Hepatocyte (in vitro differentiated cells): ENCODE results near the gene SFXN5. TPM values are rescaled to one million over a fixed set of nuclear protein-coding genes. Genes with fewer than 3 reads are reported as not detected.

ENCODE experiments used
- DNase-seq: peaks from one replicate; pipeline ENCODE4 v3.0.0-alpha.2; 2016; ENCODE audit warnings: low spot score
- H2AFZ ChIP-seq: fragments of 200-600 bp; sonication (generic); 2 replicates; pipeline ENCODE4 v1.6.0; 2016; ENCODE audit warnings: antibody characterized with exemption, mild to moderate bottlenecking
- H3K27ac ChIP-seq: fragments of 200-600 bp; sonication (generic); 2 replicates; pipeline ENCODE4 v1.5.1; 2016; ENCODE audit warnings: mild to moderate bottlenecking
- H3K27me3 ChIP-seq: fragments of 200-600 bp; sonication (generic); 2 replicates; pipeline ENCODE4 v1.6.1; 2016
- H3K36me3 ChIP-seq: fragments of 200-600 bp; sonication (generic); replicated peaks from 2 replicates; pipeline ENCODE4 v1.5.1; 2016; ENCODE audit warnings: low read depth; ENCODE audit not compliant: insufficient read depth
- H3K4me1 ChIP-seq: fragments of 200-600 bp; sonication (generic); 2 replicates; pipeline ENCODE4 v1.5.1; 2016; ENCODE audit warnings: mild to moderate bottlenecking, moderate library complexity; ENCODE audit not compliant: insufficient read depth
- H3K4me2 ChIP-seq: fragments of 200-600 bp; sonication (generic); 2 replicates; pipeline ENCODE4 v1.6.0; 2016
- H3K4me3 ChIP-seq: fragments of 200-600 bp; sonication (generic); 2 replicates; pipeline ENCODE4 v1.5.1; 2016; ENCODE audit warnings: mild to moderate bottlenecking
- H3K79me2 ChIP-seq: fragments of 200-600 bp; sonication (generic); 2 replicates; pipeline ENCODE4 v1.6.0; 2017; ENCODE audit warnings: mild to moderate bottlenecking
- H3K9me2 ChIP-seq: fragments of 200-600 bp; sonication (generic); replicated peaks from 2 replicates; pipeline ENCODE4 v1.6.0; 2017; ENCODE audit warnings: mild to moderate bottlenecking; ENCODE audit not compliant: insufficient read depth
- H3K9me3 ChIP-seq: fragments of 200-600 bp; sonication (generic); 2 replicates; pipeline ENCODE4 v1.5.1; 2016; ENCODE audit warnings: low read depth, mild to moderate bottlenecking
- H4K20me1 ChIP-seq: fragments of 200-600 bp; sonication (generic); 2 replicates; pipeline ENCODE4 v1.6.0; 2016; ENCODE audit warnings: mild to moderate bottlenecking; ENCODE audit not compliant: insufficient read depth, poor library complexity, severe bottlenecking
- EZH2 ChIP-seq: fragments of 200-600 bp; sonication (generic); IDR thresholded peaks from 2 replicates; pipeline ENCODE4 v1.6.1; 2016; ENCODE audit warnings: antibody characterized with exemption, mild to moderate bottlenecking, borderline replicate concordance
- EZH2phosphoT487 ChIP-seq: fragments of 200-600 bp; sonication (generic); IDR thresholded peaks from one replicate; pipeline ENCODE4 v1.6.1; 2018; ENCODE audit warnings: antibody characterized with exemption, mild to moderate bottlenecking, low read depth, moderate library complexity; ENCODE audit not compliant: unreplicated experiment, severe bottlenecking
- WGBS: methylation state at CpG from one replicate; pipeline ENCODE4 v1.1.6; 2016; ENCODE audit warnings: low lambda C conversion rate; ENCODE audit errors: missing lambda C conversion rate; 5-methylcytosine and 5-hydroxymethylcytosine counted together
- polyA plus RNA-seq: library from polyadenylated mRNA; unstranded; fragments of >200 nt; fragmentation: Nextera tagmentation; extraction: Ambion mirVana; gene quantifications from 2 replicates; pipeline ENCODE4 v1.2.1, GENCODE V29; 2016
- total RNA-seq: library from RNA; depleted of rRNA; stranded (reverse); fragments of >200 nt; gene quantifications from 2 replicates; pipeline ENCODE4 v1.2.3, GENCODE V29; 2014
- TF ChIP-seq, protein P1 (sequence below): fragments of 200-600 bp; sonication (generic); IDR thresholded peaks from 2 replicates; pipeline ENCODE4 v1.5.1; 2016; ENCODE audit warnings: antibody characterized with exemption, mild to moderate bottlenecking; ENCODE audit not compliant: poor library complexity

The SFXN5 gene
- total and polyA plus RNA-seq, 2 experiments from 2014 or later = 25.8 to 34.6 TPM

DNA sequence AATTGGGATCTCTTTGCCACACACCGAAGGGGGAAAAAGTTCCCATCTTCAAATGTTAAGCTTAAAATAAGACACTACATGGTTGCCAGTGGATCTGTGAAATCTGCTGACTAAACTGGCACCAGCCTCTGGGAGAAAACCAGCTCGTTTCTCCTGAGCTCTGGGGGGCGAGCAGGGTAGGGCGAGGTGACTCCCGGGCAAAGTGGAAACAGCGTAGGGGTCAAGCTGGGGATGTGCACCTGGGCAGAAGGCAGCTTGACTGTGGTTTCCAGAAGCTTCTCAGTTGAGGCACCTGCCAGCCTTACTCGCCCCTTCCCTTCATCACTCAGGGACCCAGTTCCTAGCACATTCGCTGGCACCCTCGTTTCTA is 62.8 kb downstream of the SFXN5 start:
- WGBS = 97% methylated on average over 9 of the region's 9 CpGs

DNA sequence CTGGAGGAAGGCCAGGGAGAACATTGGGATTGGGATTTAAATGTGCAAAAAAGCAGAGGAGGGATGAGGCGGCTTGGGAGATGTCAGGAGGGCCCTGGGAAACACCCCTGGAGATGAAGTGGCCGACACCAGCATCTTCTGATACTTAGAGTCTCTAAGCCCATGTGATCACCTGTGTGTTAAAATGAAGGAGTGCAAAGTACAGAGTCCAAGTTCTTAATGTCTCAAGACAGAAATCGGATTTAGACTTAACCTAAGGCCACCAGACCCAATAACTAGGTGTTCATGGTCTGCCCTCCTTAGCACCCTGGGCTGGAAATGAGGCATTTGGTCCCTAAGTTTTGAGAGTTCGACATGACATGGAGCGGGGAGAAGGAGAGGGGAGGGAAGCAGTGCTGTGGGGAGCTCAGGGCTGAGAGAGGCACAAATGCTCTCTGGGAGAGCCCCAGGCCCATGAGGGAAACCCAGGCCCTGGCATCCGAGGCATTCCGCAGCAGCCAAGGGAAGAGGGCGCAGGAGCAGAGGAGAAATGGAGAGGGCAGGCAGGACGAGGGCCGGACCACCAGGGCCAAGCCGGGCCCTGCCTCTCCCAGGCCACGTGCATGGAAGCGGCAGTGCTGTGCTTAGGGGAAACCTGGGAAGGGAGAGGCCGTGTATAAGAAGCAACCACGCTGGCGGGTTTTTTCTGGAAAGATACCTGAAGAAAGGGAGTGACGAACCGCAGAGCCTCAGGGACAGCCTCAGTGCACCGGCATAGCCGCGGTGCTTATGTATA is 63.3 kb downstream of the SFXN5 start:
- TF ChIP-seq, protein P1, sequence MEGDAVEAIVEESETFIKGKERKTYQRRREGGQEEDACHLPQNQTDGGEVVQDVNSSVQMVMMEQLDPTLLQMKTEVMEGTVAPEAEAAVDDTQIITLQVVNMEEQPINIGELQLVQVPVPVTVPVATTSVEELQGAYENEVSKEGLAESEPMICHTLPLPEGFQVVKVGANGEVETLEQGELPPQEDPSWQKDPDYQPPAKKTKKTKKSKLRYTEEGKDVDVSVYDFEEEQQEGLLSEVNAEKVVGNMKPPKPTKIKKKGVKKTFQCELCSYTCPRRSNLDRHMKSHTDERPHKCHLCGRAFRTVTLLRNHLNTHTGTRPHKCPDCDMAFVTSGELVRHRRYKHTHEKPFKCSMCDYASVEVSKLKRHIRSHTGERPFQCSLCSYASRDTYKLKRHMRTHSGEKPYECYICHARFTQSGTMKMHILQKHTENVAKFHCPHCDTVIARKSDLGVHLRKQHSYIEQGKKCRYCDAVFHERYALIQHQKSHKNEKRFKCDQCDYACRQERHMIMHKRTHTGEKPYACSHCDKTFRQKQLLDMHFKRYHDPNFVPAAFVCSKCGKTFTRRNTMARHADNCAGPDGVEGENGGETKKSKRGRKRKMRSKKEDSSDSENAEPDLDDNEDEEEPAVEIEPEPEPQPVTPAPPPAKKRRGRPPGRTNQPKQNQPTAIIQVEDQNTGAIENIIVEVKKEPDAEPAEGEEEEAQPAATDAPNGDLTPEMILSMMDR = no peak
- TF ChIP-seq EZH2 (no peak), EZH2phosphoT487 (no peak)
- 97% methylated on average over 21 of the region's 21 CpGs for WGBS
- DNase-seq = peak; percentile 18

More for the DNA sequence above, 62.8 kb downstream of the SFXN5 start:
- Histone ChIP-seq H2AFZ (no peak overlapping the region), H3K36me3 (no peaks in the 10 kb centered on the region), H3K4me3 (no peak overlapping the region), H3K4me1 (no peaks in the 10 kb centered on the region), H4K20me1 (no peaks in the 10 kb centered on the region), H3K9me2 (no peaks in the 10 kb centered on the region), H3K4me2 (no peak overlapping the region), H3K79me2 (no peaks in the 10 kb centered on the region), H3K9me3 (no peaks in the 10 kb centered on the region), H3K27ac (no peak overlapping the region), H3K27me3 (no peaks in the 10 kb centered on the region)
- peak; percentile 3 for DNase-seq
- TF ChIP-seq, protein P1 = no peak
- no peak for TF ChIP-seq EZH2

DNA sequence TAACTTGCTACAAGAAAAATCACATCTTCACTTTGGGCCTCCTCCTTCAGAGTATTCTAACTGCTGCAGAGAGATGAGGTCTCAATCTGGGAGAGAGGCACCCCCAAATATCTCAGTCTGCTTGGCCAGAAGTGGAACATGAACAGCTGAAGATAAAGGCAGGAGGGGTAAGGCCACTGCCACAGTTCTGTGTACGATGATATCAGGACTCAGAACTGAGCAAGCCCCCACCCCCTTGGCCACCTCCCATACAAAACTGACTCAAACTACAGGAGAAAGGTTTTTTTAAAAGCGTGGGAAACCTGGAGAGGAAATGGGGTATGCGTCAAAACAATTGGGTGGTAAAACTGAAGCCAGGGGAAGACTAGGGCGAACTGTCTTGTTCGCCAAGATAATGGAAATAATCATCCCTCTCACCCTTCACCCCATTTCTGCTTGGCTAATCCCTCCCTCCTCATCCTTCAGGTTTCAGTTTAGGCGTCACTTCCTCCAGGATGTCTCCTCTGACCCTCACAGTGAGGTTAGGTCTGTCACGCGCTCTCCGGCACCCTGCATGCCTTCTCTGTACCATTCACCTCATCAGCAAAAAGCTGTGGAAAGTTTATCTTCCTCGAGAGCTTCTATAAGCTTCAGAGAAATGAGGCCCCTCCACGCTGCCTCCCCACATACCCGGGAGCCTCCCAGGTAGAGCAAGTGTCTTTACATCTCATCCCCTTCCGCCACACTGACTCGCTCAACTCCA is 64.4 kb downstream of the SFXN5 start:
- peak; percentile 1 for DNase-seq
- Histone ChIP-seq H3K4me2 (no peak overlapping the region), H3K4me3 (no peak overlapping the region), H3K27ac (no peak overlapping the region), H2AFZ (no peak overlapping the region), H3K9me2 (no peaks in the 10 kb centered on the region), H3K36me3 (no peaks in the 10 kb centered on the region), H4K20me1 (no peaks in the 10 kb centered on the region), H3K9me3 (no peaks in the 10 kb centered on the region), H3K4me1 (no peaks in the 10 kb centered on the region), H3K27me3 (no peaks in the 10 kb centered on the region), H3K79me2 (no peaks in the 10 kb centered on the region)
- TF ChIP-seq EZH2phosphoT487 (no peak), EZH2 (no peak)
- TF ChIP-seq, protein P1 = no peak
- WGBS = 96% methylated on average over 14 of the region's 14 CpGs

More for the DNA sequence above, 63.3 kb downstream of the SFXN5 start:
- H3K36me3 ChIP-seq = no peaks in the 10 kb centered on the region
- H2AFZ ChIP-seq = no peak overlapping the region
- no peak overlapping the region for H3K27ac ChIP-seq
- H3K79me2 ChIP-seq = no peaks in the 10 kb centered on the region
- H3K4me2 ChIP-seq = no peak overlapping the region
- no peak overlapping the region for H3K4me3 ChIP-seq
- no peaks in the 10 kb centered on the region for H3K27me3 ChIP-seq
- H4K20me1 ChIP-seq = no peaks in the 10 kb centered on the region
- H3K9me3 ChIP-seq = no peaks in the 10 kb centered on the region
- H3K4me1 ChIP-seq = no peaks in the 10 kb centered on the region
- no peaks in the 10 kb centered on the region for H3K9me2 ChIP-seq
